ENCODE measurements around the gene MBP. TPM values are rescaled to one million over a fixed set of nuclear protein-coding genes. Genes with fewer than 3 reads are reported as not detected.
"Not testable (repeated sequence)": the region's sequence is repeated elsewhere in the genome, so short reads cannot be mapped to it uniquely, and the experiment has no call there.

The MBP gene
- total and polyA plus RNA-seq, 10 of the 15 experiments (the other 5 are each of a cell fraction or from before 2014, with no cell fraction given) = 12.2 to 67.8 (median 42.1) TPM

DNA sequence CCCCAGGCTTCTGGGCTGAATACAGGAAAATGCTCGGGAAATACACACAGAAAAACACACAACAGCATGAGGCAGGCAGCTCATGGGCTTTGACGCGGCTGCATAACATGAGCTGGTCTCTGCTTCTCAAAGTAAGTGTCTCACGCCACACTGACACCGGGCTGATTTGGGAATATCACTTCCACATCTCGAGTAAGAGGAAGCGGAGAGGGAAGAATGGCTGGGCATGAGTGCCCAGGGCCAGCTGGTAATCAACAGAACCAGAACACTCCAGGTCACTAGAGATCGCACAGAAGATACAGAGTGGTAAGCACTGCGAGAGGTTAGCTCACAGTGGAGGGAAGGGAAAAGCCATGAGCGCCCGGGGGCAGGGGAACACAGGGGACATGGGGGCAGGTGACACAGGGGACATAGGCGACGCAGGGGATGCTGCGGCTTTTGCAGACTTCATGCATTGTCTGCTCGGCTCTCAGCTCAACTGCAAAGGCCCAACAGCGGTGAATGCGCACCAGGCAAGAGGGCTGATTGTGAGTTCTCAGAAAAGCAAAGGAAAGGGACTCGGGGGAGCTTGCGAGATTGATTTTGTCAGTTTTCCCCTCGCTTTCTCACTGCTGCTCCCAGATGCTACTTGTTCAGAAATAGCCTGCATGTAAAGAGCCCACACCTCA lies 141.4 kb downstream of the MBP start (continued):
- TF ChIP-seq IKZF1 (conservative IDR thresholded peaks at IDR 0.05) (no peak), JUND (IDR thresholded peaks at IDR 0.05; ENCODE audit: low read depth, low read length) (no peak), STAT3 (IDR thresholded peaks at IDR 0.05; ENCODE audit: low read depth, low read length) (no peak), MTA3 (IDR thresholded peaks at IDR 0.05; ENCODE audit: borderline replicate concordance, low read length) (no peak)

GRCh38 chr18:76990343-76991020 lies 142.1 kb downstream of the MBP start:
- ChIA-PET RAD21 (ENCODE audit: unreplicated experiment) (interaction anchor here (1.1 to 2.2 kb wide), 3 partner anchors 10 to 221 kb away, joined by 4 to 8 read pairs (median 5); no protein-coding TSS in a partner anchor), SMC1A (ENCODE audit: uncharacterized antibody, unreplicated experiment) (interaction anchor here (2.4 kb wide), 1 partner anchor 10 kb away, joined by 6 read pairs; no protein-coding TSS in a partner anchor), CTCF (interaction anchor here (2.1 kb wide), 1 partner anchor 10 kb away, joined by 10 read pairs; no protein-coding TSS in a partner anchor)
- intact Hi-C loops (cut with micrococcal nuclease; ENCODE audit: unreplicated experiment); DNase-seq (ENCODE audit: low read depth, low spot score); H3K4me3 ChIP-seq; H2AFZ ChIP-seq (ENCODE audit: control insufficient read depth, low read depth, low read length); H3K36me3 ChIP-seq (ENCODE audit: control insufficient read depth in 2 of 2, insufficient read depth in 2 of 2, low read length in 1 of 2); H3K27me3 ChIP-seq (replicated peaks in 1 of 2; ENCODE audit: control insufficient read depth in 2 of 2, insufficient read depth in 2 of 2, low read length in 1 of 2); H4K20me1 ChIP-seq (ENCODE audit: control insufficient read depth, insufficient read depth); H3K27ac ChIP-seq (ENCODE audit: control insufficient read depth, insufficient read depth); H3K4me2 ChIP-seq (ENCODE audit: control insufficient read depth, insufficient read depth); H3K79me2 ChIP-seq (ENCODE audit: control insufficient read depth, insufficient read depth, low read length); H3K9me3 ChIP-seq (replicated peaks; ENCODE audit: control insufficient read depth, insufficient read depth, low read length); POLR2A ChIA-PET; H3K9ac ChIP-seq (ENCODE audit: control insufficient read depth, insufficient read depth, low read length); in situ Hi-C loops (cut with MboI); BruUV-seq (replicated peaks); H3K4me1 ChIP-seq (ENCODE audit: control insufficient read depth, insufficient read depth, low read length): not testable (repeated sequence)
- peak; percentile 27 for ATAC-seq
- peak; percentile 68 for FAIRE-seq
- WGBS (ENCODE audit: insufficient coverage, insufficient replicate concordance, low lambda C conversion rate, missing lambda C conversion rate) = 18% methylated on average over 8 of the region's 8 CpGs

All from GM12878 (cell line).